HEK293 (cell line): ENCODE measurements around the gene TGOLN2.

ENCODE experiments used
- CTCF ChIA-PET: fragments of 350-600 bp; formaldehyde crosslinking; extraction: SDS; loops from one replicate; lab custom pipeline; 2021; ENCODE audit warnings: antibody characterized with exemption; lab: Yijun Ruan, JAX
- POLR2A ChIA-PET: fragments of 300-600 bp; formaldehyde crosslinking; extraction: SDS; loops from one replicate; lab custom pipeline; 2020; ENCODE audit warnings: antibody characterized with exemption, inconsistent platforms; lab: Yijun Ruan, JAX
- H3K27ac ChIP-seq: fragments of 200-500 bp; sonication (Bioruptor generic); 2 replicates; pipeline ENCODE4 v1.5.1; 2014; ENCODE audit warnings: low read depth, low read length, control low read depth, inconsistent platforms; ENCODE audit errors: extremely low read depth
- H3K36me3 ChIP-seq, 2 experiments: fragments of 200-500 bp in 1 of 2; sonication (Bioruptor generic) in 1 of 2; 1 replicate in 1 of 2; 2 replicates in 1 of 2; pipeline ENCODE4 v1.5.1; 2014 to 2017; ENCODE audit warnings: inconsistent platforms in 2 of 2, low read length in 2 of 2; ENCODE audit not compliant: control insufficient read depth in 2 of 2, insufficient read depth in 1 of 2
- H3K4me1 ChIP-seq: fragments of 200-500 bp; sonication (Bioruptor generic); 2 replicates; pipeline ENCODE4 v1.5.1; 2014; ENCODE audit warnings: mild to moderate bottlenecking, low read length, inconsistent platforms; ENCODE audit not compliant: control insufficient read depth, insufficient read depth
- H3K4me3 ChIP-seq: 2 replicates; pipeline ENCODE4 v1.5.1; 2011; ENCODE audit warnings: low read depth, mild to moderate bottlenecking, control low read depth, low read length, moderate library complexity
- H3K9me3 ChIP-seq: fragments of 200-500 bp; sonication (Bioruptor generic); 2 replicates; pipeline ENCODE4 v1.5.1; 2014; ENCODE audit warnings: low read depth, low read length, inconsistent platforms; ENCODE audit not compliant: control insufficient read depth, insufficient read depth
- HIC1 ChIP-seq: fragments of 450-650 bp; formaldehyde crosslinking; IDR thresholded peaks from 2 replicates; pipeline ENCODE4 v1.5.1; 2016; ENCODE audit warnings: missing biosample characterization, missing genetic modification characterization
- KLF16 ChIP-seq: fragments of 450-650 bp; formaldehyde crosslinking; IDR thresholded peaks from 2 replicates; pipeline ENCODE4 v1.5.1; 2017; ENCODE audit warnings: missing biosample characterization, missing genetic modification characterization
- KLF7 ChIP-seq: fragments of 450-650 bp; formaldehyde crosslinking; IDR thresholded peaks from 2 replicates; pipeline ENCODE4 v1.5.1; 2016; ENCODE audit warnings: missing biosample characterization, missing genetic modification characterization, borderline replicate concordance
- KLF9 ChIP-seq: fragments of 450-650 bp; formaldehyde crosslinking; IDR thresholded peaks from 2 replicates; pipeline ENCODE4 v1.5.1; 2016; ENCODE audit warnings: missing biosample characterization, missing genetic modification characterization, low read depth
- MZF1 ChIP-seq: fragments of 450-650 bp; formaldehyde crosslinking; IDR thresholded peaks from 2 replicates; pipeline ENCODE4 v1.5.1; 2017; ENCODE audit warnings: missing biosample characterization, missing genetic modification characterization, borderline replicate concordance
- PATZ1 ChIP-seq: fragments of 450-650 bp; formaldehyde crosslinking; IDR thresholded peaks from 2 replicates; pipeline ENCODE4 v1.5.1; 2016; ENCODE audit warnings: missing biosample characterization, missing genetic modification characterization
- RBAK ChIP-seq: fragments of 450-650 bp; formaldehyde crosslinking; IDR thresholded peaks from 2 replicates; pipeline ENCODE4 v1.5.1; 2016; ENCODE audit warnings: missing biosample characterization, missing genetic modification characterization
- SCRT1 ChIP-seq: fragments of 450-650 bp; formaldehyde crosslinking; IDR thresholded peaks from 2 replicates; pipeline ENCODE4 v1.5.1; 2016; ENCODE audit warnings: missing biosample characterization, missing genetic modification characterization, borderline replicate concordance
- SP3 ChIP-seq: fragments of 450-650 bp; formaldehyde crosslinking; IDR thresholded peaks from 2 replicates; pipeline ENCODE4 v1.5.1; 2016; ENCODE audit warnings: missing biosample characterization, missing genetic modification characterization
- SP7 ChIP-seq: fragments of 450-650 bp; formaldehyde crosslinking; IDR thresholded peaks from 2 replicates; pipeline ENCODE4 v1.5.1; 2016; ENCODE audit warnings: missing biosample characterization, missing genetic modification characterization
- ZFHX2 ChIP-seq: fragments of 450-650 bp; formaldehyde crosslinking; conservative IDR thresholded peaks from 2 replicates; pipeline ENCODE4 v1.5.1; 2016; ENCODE audit warnings: missing biosample characterization, missing genetic modification characterization
- ZFP41 ChIP-seq: fragments of 450-650 bp; formaldehyde crosslinking; IDR thresholded peaks from 2 replicates; pipeline ENCODE4 v1.5.1; 2016; ENCODE audit warnings: missing biosample characterization, missing genetic modification characterization, borderline replicate concordance
- ZNF138 ChIP-seq: fragments of 450-650 bp; formaldehyde crosslinking; IDR thresholded peaks from 2 replicates; pipeline ENCODE4 v1.5.1; 2016; ENCODE audit warnings: missing biosample characterization, missing genetic modification characterization, borderline replicate concordance
- ZNF146 ChIP-seq: fragments of 450-650 bp; formaldehyde crosslinking; IDR thresholded peaks from 2 replicates; pipeline ENCODE4 v1.5.1; 2016; ENCODE audit warnings: missing biosample characterization, missing genetic modification characterization
- ZNF211 ChIP-seq: fragments of 450-650 bp; formaldehyde crosslinking; IDR thresholded peaks from 2 replicates; pipeline ENCODE4 v1.5.1; 2016; ENCODE audit warnings: low read depth, missing biosample characterization, missing genetic modification characterization
- ZNF248 ChIP-seq: fragments of 450-650 bp; formaldehyde crosslinking; IDR thresholded peaks from 2 replicates; pipeline ENCODE4 v1.5.1; 2017; ENCODE audit warnings: missing biosample characterization, missing genetic modification characterization
- ZNF292 ChIP-seq: fragments of 450-650 bp; formaldehyde crosslinking; IDR thresholded peaks from 2 replicates; pipeline ENCODE4 v1.5.1; 2016; ENCODE audit warnings: low read depth, missing biosample characterization, missing genetic modification characterization, borderline replicate concordance
- ZNF394 ChIP-seq: fragments of 450-650 bp; formaldehyde crosslinking; IDR thresholded peaks from 2 replicates; pipeline ENCODE4 v1.5.1; 2016; ENCODE audit warnings: missing biosample characterization, missing genetic modification characterization, mild to moderate bottlenecking, moderate library complexity, borderline replicate concordance
- ZNF416 ChIP-seq: fragments of 450-650 bp; formaldehyde crosslinking; IDR thresholded peaks from 2 replicates; pipeline ENCODE4 v1.5.1; 2016; ENCODE audit warnings: missing biosample characterization, missing genetic modification characterization
- ZNF473 ChIP-seq: fragments of 450-650 bp; formaldehyde crosslinking; IDR thresholded peaks from 2 replicates; pipeline ENCODE4 v1.5.1; 2017; ENCODE audit warnings: missing biosample characterization, missing genetic modification characterization
- ZNF48 ChIP-seq: fragments of 450-650 bp; formaldehyde crosslinking; IDR thresholded peaks from 2 replicates; pipeline ENCODE4 v1.5.1; 2016; ENCODE audit warnings: missing biosample characterization, missing genetic modification characterization
- ZNF560 ChIP-seq: fragments of 450-650 bp; formaldehyde crosslinking; IDR thresholded peaks from 2 replicates; pipeline ENCODE4 v1.5.1; 2017; ENCODE audit warnings: missing biosample characterization, missing genetic modification characterization, borderline replicate concordance
- ZNF596 ChIP-seq: fragments of 450-650 bp; IDR thresholded peaks from 2 replicates; pipeline ENCODE4 v1.5.0; 2018; ENCODE audit warnings: missing biosample characterization, mild to moderate bottlenecking, missing genetic modification characterization, moderate library complexity
- ZNF624 ChIP-seq: fragments of 450-650 bp; formaldehyde crosslinking; IDR thresholded peaks from 2 replicates; pipeline ENCODE4 v1.5.1; 2017; ENCODE audit warnings: missing biosample characterization, missing genetic modification characterization
- ZNF658 ChIP-seq: fragments of 450-650 bp; formaldehyde crosslinking; IDR thresholded peaks from 2 replicates; pipeline ENCODE4; 2016; ENCODE audit warnings: missing biosample characterization, missing genetic modification characterization
- ZNF707 ChIP-seq: fragments of 450-650 bp; formaldehyde crosslinking; IDR thresholded peaks from 2 replicates; pipeline ENCODE4 v1.5.1; 2016; ENCODE audit warnings: missing biosample characterization, missing genetic modification characterization
- ZNF830 ChIP-seq: fragments of 450-650 bp; IDR thresholded peaks from 2 replicates; pipeline ENCODE4 v1.5.0; 2018; ENCODE audit warnings: missing biosample characterization, missing genetic modification characterization, low read depth, mild to moderate bottlenecking, moderate library complexity
- ZSCAN5A ChIP-seq: fragments of 450-650 bp; formaldehyde crosslinking; IDR thresholded peaks from 2 replicates; pipeline ENCODE4 v1.5.1; 2016; ENCODE audit warnings: missing biosample characterization, missing genetic modification characterization
- TF ChIP-seq, protein P1 (sequence below): fragments of 450-650 bp; formaldehyde crosslinking; conservative IDR thresholded peaks from 2 replicates; pipeline ENCODE4 v1.5.1; 2016; ENCODE audit warnings: low read depth, missing biosample characterization, missing genetic modification characterization

Gene TGOLN2

GRCh38 chr2:85368921-85369320 is 41.1 kb upstream of the TGOLN2 start (continued):
- TF ChIP-seq, protein P1, sequence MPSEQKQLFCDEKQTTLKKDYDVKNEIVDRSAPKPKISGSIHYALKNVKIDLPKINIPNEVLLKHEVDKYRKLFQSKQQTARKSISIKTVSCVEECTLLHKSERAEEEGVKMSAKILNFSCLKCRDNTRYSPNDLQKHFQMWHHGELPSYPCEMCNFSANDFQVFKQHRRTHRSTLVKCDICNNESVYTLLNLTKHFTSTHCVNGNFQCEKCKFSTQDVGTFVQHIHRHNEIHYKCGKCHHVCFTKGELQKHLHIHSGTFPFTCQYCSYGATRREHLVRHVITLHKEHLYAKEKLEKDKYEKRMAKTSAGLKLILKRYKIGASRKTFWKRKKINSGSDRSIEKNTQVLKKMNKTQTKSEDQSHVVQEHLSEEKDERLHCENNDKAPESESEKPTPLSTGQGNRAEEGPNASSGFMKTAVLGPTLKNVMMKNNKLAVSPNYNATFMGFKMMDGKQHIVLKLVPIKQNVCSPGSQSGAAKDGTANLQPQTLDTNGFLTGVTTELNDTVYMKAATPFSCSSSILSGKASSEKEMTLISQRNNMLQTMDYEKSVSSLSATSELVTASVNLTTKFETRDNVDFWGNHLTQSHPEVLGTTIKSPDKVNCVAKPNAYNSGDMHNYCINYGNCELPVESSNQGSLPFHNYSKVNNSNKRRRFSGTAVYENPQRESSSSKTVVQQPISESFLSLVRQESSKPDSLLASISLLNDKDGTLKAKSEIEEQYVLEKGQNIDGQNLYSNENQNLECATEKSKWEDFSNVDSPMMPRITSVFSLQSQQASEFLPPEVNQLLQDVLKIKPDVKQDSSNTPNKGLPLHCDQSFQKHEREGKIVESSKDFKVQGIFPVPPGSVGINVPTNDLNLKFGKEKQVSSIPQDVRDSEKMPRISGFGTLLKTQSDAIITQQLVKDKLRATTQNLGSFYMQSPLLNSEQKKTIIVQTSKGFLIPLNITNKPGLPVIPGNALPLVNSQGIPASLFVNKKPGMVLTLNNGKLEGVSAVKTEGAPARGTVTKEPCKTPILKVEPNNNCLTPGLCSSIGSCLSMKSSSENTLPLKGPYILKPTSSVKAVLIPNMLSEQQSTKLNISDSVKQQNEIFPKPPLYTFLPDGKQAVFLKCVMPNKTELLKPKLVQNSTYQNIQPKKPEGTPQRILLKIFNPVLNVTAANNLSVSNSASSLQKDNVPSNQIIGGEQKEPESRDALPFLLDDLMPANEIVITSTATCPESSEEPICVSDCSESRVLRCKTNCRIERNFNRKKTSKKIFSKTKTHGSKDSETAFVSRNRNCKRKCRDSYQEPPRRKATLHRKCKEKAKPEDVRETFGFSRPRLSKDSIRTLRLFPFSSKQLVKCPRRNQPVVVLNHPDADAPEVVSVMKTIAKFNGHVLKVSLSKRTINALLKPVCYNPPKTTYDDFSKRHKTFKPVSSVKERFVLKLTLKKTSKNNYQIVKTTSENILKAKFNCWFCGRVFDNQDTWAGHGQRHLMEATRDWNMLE (tag by site-specific recombination) = no peak
- TF ChIP-seq ZNF211 = no peak
- no peak for TF ChIP-seq KLF9 (tag by site-specific recombination)
- TF ChIP-seq ZNF138 = no peak
- no peak for TF ChIP-seq SP3 (tag by site-specific recombination)
- no peak for TF ChIP-seq ZSCAN5A
- TF ChIP-seq ZNF292 = no peak
- no peak for TF ChIP-seq ZNF146 (tag by site-specific recombination)
- TF ChIP-seq SCRT1 (tag by site-specific recombination) = no peak
- no peak for TF ChIP-seq ZNF658
- no peak for TF ChIP-seq ZNF560 (tag by site-specific recombination)
- no peak for TF ChIP-seq MZF1 (tag by site-specific recombination)
- no peak for TF ChIP-seq RBAK (tag by site-specific recombination)
- TF ChIP-seq HIC1 (tag by site-specific recombination) = no peak
- TF ChIP-seq ZNF394 = no peak

DNA sequence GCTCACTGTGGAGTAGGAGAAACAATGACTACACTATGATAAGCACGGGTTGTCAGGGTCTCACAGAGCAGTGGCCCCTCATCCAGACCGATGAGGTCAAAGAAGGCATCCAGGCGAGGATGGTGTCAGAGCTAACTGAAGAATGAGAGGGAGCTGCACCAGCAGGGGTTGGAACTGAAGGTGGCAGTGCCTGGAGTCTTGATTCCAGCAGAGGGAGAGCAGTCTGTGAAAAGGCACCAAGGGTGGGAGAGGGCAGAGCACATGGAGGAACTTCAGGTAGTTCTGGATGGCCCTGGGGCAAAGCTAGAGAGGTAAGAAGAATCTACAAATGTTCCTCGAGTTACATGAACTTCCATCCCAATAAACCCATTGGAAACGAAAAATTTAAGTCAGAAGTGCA is 39.4 kb upstream of the TGOLN2 start:
- Histone ChIP-seq H3K4me3 (no peak overlapping the region), H3K36me3 (peaks cover 10 to 56% of the 10 kb centered on the region in 2 experiments; a peak in 2 of 3 replicates), H3K27ac (no peak overlapping the region), H3K4me1 (0 out of 2 replicates have a peak, but pooled peaks cover 3% of the 10 kb centered on the region), H3K9me3 (no peaks in the 10 kb centered on the region)
- CTCF ChIA-PET = interaction anchor here (0.7 kb wide), 1 partner anchor 277 kb away, joined by 3 read pairs; no protein-coding TSS in a partner anchor
- POLR2A ChIA-PET = interaction anchor here (0.6 to 2.7 kb wide), 2 partner anchors 12 to 209 kb away, joined by 4 to 12 read pairs; partner anchors contain the start of genes ELMOD3 and RETSAT
- TF ChIP-seq ZNF416 (no peak), ZFHX2 (no peak), SP7 (tag by site-specific recombination) (no peak), ZNF48 (tag by site-specific recombination) (no peak), KLF7 (tag by site-specific recombination) (no peak), ZNF707 (tag by site-specific recombination) (no peak), ZNF624 (tag by site-specific recombination) (no peak), ZFP41 (tag by site-specific recombination) (no peak), KLF16 (tag by site-specific recombination) (no peak), ZNF248 (tag by site-specific recombination) (no peak), ZNF830 (no peak), ZNF473 (tag by site-specific recombination) (no peak), ZNF596 (tag by site-specific recombination) (no peak), PATZ1 (no peak)
